SK-N-SH (cell line): ENCODE measurements around the gene CCDC6.

ENCODE experiments used
- CTCF ChIP-seq: fragments of 200-600 bp; sonication (generic); IDR thresholded peaks from 2 replicates; pipeline ENCODE4 v1.6.1; 2017; ENCODE audit warnings: antibody characterized with exemption, mild to moderate bottlenecking, moderate library complexity
- GABPA ChIP-seq: IDR thresholded peaks from 2 replicates; pipeline ENCODE4 v1.4.0; 2012; ENCODE audit warnings: low read depth, mild to moderate bottlenecking
- POLR2AphosphoS5 ChIP-seq: IDR thresholded peaks from 2 replicates; pipeline ENCODE4 v1.6.1; 2012; ENCODE audit warnings: low read depth, low read length
- TAF1 ChIP-seq: IDR thresholded peaks from 2 replicates; pipeline ENCODE4 v1.6.1; 2012; ENCODE audit warnings: low read depth, mild to moderate bottlenecking, low read length, moderate library complexity, borderline replicate concordance
- ZBTB33 ChIP-seq: IDR thresholded peaks from 2 replicates; pipeline ENCODE4 v1.4.0; 2012; ENCODE audit warnings: low read depth, borderline replicate concordance

GRCh38 chr10:59812519-59813122 lies 93.7 kb downstream of the CCDC6 start:
- TF ChIP-seq CTCF (no peak), ZBTB33 (no peak), TAF1 (no peak), GABPA (no peak), POLR2AphosphoS5 (no peak)
